A549 (cell line): ENCODE measurements around the gene SPACA7. TPM values are rescaled to one million over a fixed set of nuclear protein-coding genes. Genes with fewer than 3 reads are reported as not detected.

ENCODE experiments used
- ATAC-seq, 2 experiments: fragments of 200-7000 bp in 1 of 2; fragments of >200 bp in 1 of 2; cut with Nextera tagmentation in 1 of 2; cut with Tn5 transposase in 1 of 2; 3 replicates each; pipeline versions ENCODE4 v1.8.0 to v1.9.1; 2018 to 2020; ENCODE audit warnings: mild to moderate bottlenecking in 1 of 2, moderate library complexity in 1 of 2
- CTCF ChIA-PET: fragments of 300-600 bp; sonication (Branson Sonifier 250); formaldehyde crosslinking; extraction: SDS; loops from one replicate; lab custom pipeline; 2021; ENCODE audit warnings: antibody characterized with exemption, inconsistent platforms; lab: Yijun Ruan, JAX
- POLR2A ChIA-PET: fragments of 350-600 bp; formaldehyde crosslinking; extraction: SDS; loops from one replicate; lab custom pipeline; 2021; ENCODE audit warnings: antibody characterized with exemption, inconsistent platforms; lab: Yijun Ruan, JAX
- DNase-seq, 2 experiments: peaks; one replicate each; pipeline versions ENCODE4 v3.0.0 to v3.0.0-alpha.2; 2011 to 2016; ENCODE audit warnings: low read depth in 1 of 2, low spot score in 1 of 2
- FAIRE-seq: peaks from 2 replicates; lab custom pipeline; 2011; peaks lifted over from hg19 to GRCh38; lab: Jason Lieb, UNC
- H3K27ac ChIP-seq, 2 experiments: fragments of >200 bp; sonication (Bioruptor Twin); formaldehyde crosslinking; 3 replicates each; pipeline ENCODE4 v1.5.1; 2016 to 2017
- H3K4me1 ChIP-seq: fragments of >200 bp; sonication (Bioruptor Twin); formaldehyde crosslinking; 3 replicates; pipeline ENCODE4 v1.6.1; 2016
- H3K4me2 ChIP-seq: fragments of >200 bp; sonication (Bioruptor Twin); formaldehyde crosslinking; 3 replicates; pipeline ENCODE4 v1.6.1; 2016
- H3K4me3 ChIP-seq: fragments of >200 bp; sonication (Bioruptor Twin); formaldehyde crosslinking; 3 replicates; pipeline ENCODE4 v1.5.1; 2016
- H3K9me3 ChIP-seq: fragments of >200 bp; sonication (Bioruptor Twin); formaldehyde crosslinking; 3 replicates; pipeline ENCODE4 v1.6.1; 2016
- ATOH8 ChIP-seq: fragments of 250-450 bp; sonication (Bioruptor Pico); IDR thresholded peaks from 2 replicates; pipeline ENCODE4 v1.5.0; 2020; ENCODE audit warnings: low read depth, mild to moderate bottlenecking, moderate library complexity
- BCL3 ChIP-seq: fragments of >200 bp; sonication (Bioruptor Twin); formaldehyde crosslinking; IDR thresholded peaks from 3 replicates; pipeline ENCODE4 v1.6.1; 2016
- CBX2 ChIP-seq: fragments of 200-600 bp; sonication (generic); IDR thresholded peaks from 2 replicates; pipeline ENCODE4 v1.6.1; 2016; ENCODE audit warnings: low read depth, mild to moderate bottlenecking, borderline replicate concordance
- CEBPB ChIP-seq, 2 experiments: fragments of >200 bp in 1 of 2; sonication (Bioruptor Twin) in 1 of 2; formaldehyde crosslinking in 1 of 2; IDR thresholded peaks; 2 replicates each; pipeline ENCODE4 v1.6.1; 2012 to 2016
- CHD2 ChIP-seq: fragments of 150-350 bp; IDR thresholded peaks from 2 replicates; pipeline ENCODE4 v1.6.1; 2014; ENCODE audit warnings: low read length; ENCODE audit not compliant: partially characterized antibody
- ELK1 ChIP-seq: fragments of 150-350 bp; IDR thresholded peaks from 2 replicates; pipeline ENCODE4 v1.6.1; 2014; ENCODE audit warnings: low read depth, mild to moderate bottlenecking, low read length
- FOSB ChIP-seq: fragments of 250-450 bp; sonication (Bioruptor Pico); IDR thresholded peaks from 2 replicates; pipeline ENCODE4 v1.5.0; 2020; ENCODE audit warnings: mild to moderate bottlenecking, moderate library complexity
- HDAC2 ChIP-seq: fragments of 200-600 bp; sonication (generic); IDR thresholded peaks from 2 replicates; pipeline ENCODE4 v1.6.1; 2016
- HOXA7 ChIP-seq: fragments of 250-450 bp; sonication (Bioruptor Pico); IDR thresholded peaks from 2 replicates; pipeline ENCODE4 v1.5.0; 2020; ENCODE audit warnings: mild to moderate bottlenecking, moderate library complexity
- HOXB13 ChIP-seq: fragments of 250-450 bp; sonication (Bioruptor Pico); IDR thresholded peaks from 2 replicates; pipeline ENCODE4 v1.5.0; 2020; ENCODE audit warnings: low read depth, mild to moderate bottlenecking, moderate library complexity
- MAFK ChIP-seq: fragments of 450-650 bp; IDR thresholded peaks from 2 replicates; pipeline ENCODE4 v1.6.1; 2014; ENCODE audit not compliant: partially characterized antibody
- MYC ChIP-seq: IDR thresholded peaks from 2 replicates; pipeline ENCODE4 v1.6.1; 2012; ENCODE audit warnings: mild to moderate bottlenecking, inconsistent platforms, low read length, improper control_type of control experiment, borderline replicate concordance
- NPAS2 ChIP-seq: fragments of 250-450 bp; sonication (Bioruptor Pico); IDR thresholded peaks from 2 replicates; pipeline ENCODE4 v1.8.0; 2022; ENCODE audit warnings: mild to moderate bottlenecking, moderate library complexity, borderline replicate concordance
- NR3C1 ChIP-seq: fragments of >200 bp; sonication (Bioruptor Twin); formaldehyde crosslinking; IDR thresholded peaks from 3 replicates; pipeline ENCODE4 v1.6.1; 2017
- PHF8 ChIP-seq: fragments of 200-600 bp; sonication (generic); IDR thresholded peaks from 2 replicates; pipeline ENCODE4 v1.6.1; 2016; ENCODE audit warnings: low read depth, mild to moderate bottlenecking, antibody characterized with exemption, moderate library complexity, borderline replicate concordance
- POLR2A ChIP-seq: IDR thresholded peaks from 2 replicates; pipeline ENCODE4 v1.6.1; 2012; ENCODE audit warnings: mild to moderate bottlenecking, low read length
- RARB ChIP-seq: fragments of 250-450 bp; sonication (Bioruptor Pico); IDR thresholded peaks from 2 replicates; pipeline ENCODE4 v1.8.0; 2021; ENCODE audit warnings: mild to moderate bottlenecking, moderate library complexity
- RCOR1 ChIP-seq: fragments of 150-350 bp; IDR thresholded peaks from 2 replicates; pipeline ENCODE4 v1.6.1; 2014; ENCODE audit warnings: antibody characterized with exemption, low read length, low read depth
- RFX5 ChIP-seq: fragments of 450-650 bp; IDR thresholded peaks from 2 replicates; pipeline ENCODE4 v1.7.1; 2014; ENCODE audit warnings: antibody characterized with exemption, mild to moderate bottlenecking, moderate library complexity
- ZC3H11A ChIP-seq: fragments of 450-650 bp; IDR thresholded peaks from 2 replicates; pipeline ENCODE4 v1.6.1; 2014; ENCODE audit warnings: antibody characterized with exemption, mild to moderate bottlenecking
- WGBS: methylation state at CpG from one replicate; pipeline ENCODE4 v1.1.6; 2017; ENCODE audit errors: missing lambda C conversion rate; 5-methylcytosine and 5-hydroxymethylcytosine counted together
- polyA plus RNA-seq, 4 experiments: library from polyadenylated mRNA; depleted of rRNA in 3 of 4; stranded (reverse); fragments of >200 nt; fragmentation: RNase III in 1 of 4; extraction: RNeasy Plus Mini Kit Qiagen cat#74134 plus additional on column Dnase treatment in 1 of 4; gene quantifications; 2 replicates in 3 of 4; 3 replicates in 1 of 4; pipeline ENCODE4 v1.2.3, GENCODE V29; 2011 to 2017

The SPACA7 gene
- polyA plus RNA-seq, 2 of the 4 experiments (the other 2 are of a cell fraction): not detected

GRCh38 chr13:112329376-112329775 is 46.8 kb upstream of the SPACA7 start:
- H3K9me3 ChIP-seq: no peaks in the 10 kb centered on the region
- POLR2A ChIA-PET: no interaction called here
- no peak overlapping the region for H3K4me2 ChIP-seq
- no peak for ATAC-seq
- no peak overlapping the region for H3K4me3 ChIP-seq
- 10% methylated on average over 4 of the region's 6 CpGs for WGBS
- no peak overlapping the region for H3K27ac ChIP-seq
- TF ChIP-seq CBX2 (no peak), BCL3 (no peak), NR3C1 (no peak), RARB (CRISPR knock-in tag) (no peak), HOXA7 (CRISPR knock-in tag) (no peak), CEBPB (IDR thresholded peaks at IDR 0.05) (no peak), FOSB (CRISPR knock-in tag) (no peak), RFX5 (no peak), ZC3H11A (no peak), RCOR1 (no peak), ATOH8 (no peak), ELK1 (no peak), POLR2A (no peak), MYC (no peak), NPAS2 (CRISPR knock-in tag) (no peak)
- TF ChIP-seq, all 56 proteins: peak for 0
- CTCF ChIA-PET: no interaction called here
- no peaks in the 10 kb centered on the region for H3K4me1 ChIP-seq
- FAIRE-seq (no peak), DNase-seq (no peak)

GRCh38 chr13:112330066-112330465 is 46.1 kb upstream of the SPACA7 start:
- H3K4me2 ChIP-seq: no peak overlapping the region
- TF ChIP-seq MAFK (no peak), FOSB (CRISPR knock-in tag) (no peak), ATOH8 (no peak), HOXB13 (CRISPR knock-in tag) (no peak), HDAC2 (no peak), CHD2 (no peak), PHF8 (no peak)
- H3K4me1 ChIP-seq: no peaks in the 10 kb centered on the region
- DNase-seq (no peak), ATAC-seq (no peak), FAIRE-seq (no peak)
- no peak overlapping the region for H3K27ac ChIP-seq
- H3K9me3 ChIP-seq: no peaks in the 10 kb centered on the region
- ChIA-PET CTCF (no interaction called here), POLR2A (no interaction called here)
- WGBS: 37% methylated on average over 10 of the region's 19 CpGs
- H3K4me3 ChIP-seq: no peak overlapping the region

GRCh38 chr13:112330479-112331381 is 45.4 kb upstream of the SPACA7 start:
- no peak for TF ChIP-seq BCL3
- TF ChIP-seq ZC3H11A: no peak
- WGBS: 33% methylated on average over 23 of the region's 78 CpGs
- DNase-seq (no peak), ATAC-seq (no peak), FAIRE-seq (no peak)
- Histone ChIP-seq H3K4me1 (no peaks in the 10 kb centered on the region), H3K4me2 (no peak overlapping the region), H3K9me3 (no peaks in the 10 kb centered on the region), H3K27ac (no peak overlapping the region), H3K4me3 (no peak overlapping the region)
- POLR2A ChIA-PET: no interaction called here
- CTCF ChIA-PET: no interaction called here
